Liver (tissue), 9 donors: ENCODE measurements around the gene MRPL19. TPM values are rescaled to one million over a fixed set of nuclear protein-coding genes. Genes with fewer than 3 reads are reported as not detected.

Source experiments
- DNase-seq: peaks from one replicate; pipeline ENCODE4 v3.0.0-alpha.2; 2017; ENCODE audit warnings: low spot score
- H3K27ac ChIP-seq, 2 donors: one replicate each; pipeline ENCODE4 v1.7.0; 2013; ENCODE audit warnings: inconsistent platforms in 2 of 2, low read length in 2 of 2, control low read depth in 1 of 2, low read depth in 1 of 2, mild to moderate bottlenecking in 1 of 2
- H3K27me3 ChIP-seq, 4 donors: one replicate each; pipeline versions ENCODE4 v1.6.1 to v1.7.0; 2013; ENCODE audit warnings: low read length in 3 of 4, inconsistent platforms in 1 of 4, mild to moderate bottlenecking in 1 of 4, moderate library complexity in 1 of 4; ENCODE audit not compliant: control insufficient read depth in 4 of 4, insufficient read depth in 4 of 4
- H3K36me3 ChIP-seq, 4 donors: one replicate each; pipeline versions ENCODE4 v1.6.1 to v1.7.0; 2013; ENCODE audit warnings: low read length in 3 of 4, mild to moderate bottlenecking in 3 of 4, low read depth in 1 of 4, moderate library complexity in 1 of 4; ENCODE audit not compliant: control insufficient read depth in 4 of 4, insufficient read depth in 3 of 4
- H3K4me1 ChIP-seq, 4 donors: one replicate each; pipeline versions ENCODE4 v1.6.1 to v1.7.0; 2013; ENCODE audit warnings: low read length in 3 of 4, mild to moderate bottlenecking in 3 of 4, moderate library complexity in 1 of 4; ENCODE audit not compliant: control insufficient read depth in 4 of 4, insufficient read depth in 4 of 4
- H3K4me3 ChIP-seq, 3 donors: one replicate each; pipeline versions ENCODE4 v1.6.1 to v1.7.0; 2013; ENCODE audit warnings: low read length in 3 of 3, control low read depth in 1 of 3, low read depth in 1 of 3, mild to moderate bottlenecking in 1 of 3
- H3K9ac ChIP-seq, 2 donors: one replicate each; pipeline ENCODE4 v1.7.0; 2013; ENCODE audit warnings: low read length in 2 of 2, mild to moderate bottlenecking in 2 of 2, moderate library complexity in 2 of 2, control low read depth in 1 of 2, low read depth in 1 of 2
- H3K9me3 ChIP-seq, 4 donors: one replicate each; pipeline versions ENCODE4 v1.6.1 to v1.7.0; 2013; ENCODE audit warnings: low read length in 3 of 4; ENCODE audit not compliant: control insufficient read depth in 4 of 4
- EGR1 ChIP-seq, 2 donors: IDR thresholded peaks; 2 replicates each; pipeline ENCODE4 v1.6.1; 2016 to 2018; ENCODE audit warnings: antibody characterized with exemption in 2 of 2, low read depth in 2 of 2
- FOXA1 ChIP-seq: IDR thresholded peaks from 2 replicates; pipeline ENCODE4 v1.6.1; 2016; ENCODE audit warnings: antibody characterized with exemption
- FOXA2 ChIP-seq: IDR thresholded peaks from 2 replicates; pipeline ENCODE4 v1.6.1; 2016; ENCODE audit warnings: antibody characterized with exemption
- GABPA ChIP-seq, 2 donors: IDR thresholded peaks in 1 of 2; conservative IDR thresholded peaks in 1 of 2; 2 replicates each; pipeline ENCODE4 v1.6.1; 2016; ENCODE audit warnings: antibody characterized with exemption in 2 of 2, mild to moderate bottlenecking in 1 of 2, moderate library complexity in 1 of 2
- HNF4A ChIP-seq, 2 donors: conservative IDR thresholded peaks; 2 replicates each; pipeline ENCODE4 v1.6.1; 2016; ENCODE audit warnings: antibody characterized with exemption in 2 of 2, mild to moderate bottlenecking in 2 of 2
- HNF4G ChIP-seq: IDR thresholded peaks from 2 replicates; pipeline ENCODE4 v1.6.1; 2016; ENCODE audit warnings: antibody characterized with exemption
- JUND ChIP-seq, 2 donors: IDR thresholded peaks; 2 replicates each; pipeline ENCODE4 v1.6.1; 2016; ENCODE audit warnings: antibody characterized with exemption in 2 of 2
- NR2F2 ChIP-seq: IDR thresholded peaks from 2 replicates; pipeline ENCODE4 v1.6.1; 2016; ENCODE audit warnings: antibody characterized with exemption
- RAD21 ChIP-seq, 2 donors: IDR thresholded peaks; 2 replicates each; pipeline ENCODE4 v1.6.1; 2016; ENCODE audit warnings: antibody characterized with exemption in 2 of 2, mild to moderate bottlenecking in 2 of 2
- RXRA ChIP-seq, 2 donors: IDR thresholded peaks; 2 replicates each; pipeline ENCODE4 v1.6.1; 2017 to 2018; ENCODE audit warnings: antibody characterized with exemption in 2 of 2, mild to moderate bottlenecking in 1 of 2
- SP1 ChIP-seq: IDR thresholded peaks from 2 replicates; pipeline ENCODE4 v1.6.1; 2018; ENCODE audit warnings: antibody characterized with exemption, mild to moderate bottlenecking
- TAF1 ChIP-seq: conservative IDR thresholded peaks from 2 replicates; pipeline ENCODE4 v1.6.1; 2016; ENCODE audit warnings: antibody characterized with exemption, mild to moderate bottlenecking
- YY1 ChIP-seq: IDR thresholded peaks from 2 replicates; pipeline ENCODE4 v1.6.1; 2016; ENCODE audit warnings: antibody characterized with exemption, mild to moderate bottlenecking
- WGBS: extraction: QIAGEN DNeasy Blood & Tissue Kit; methylation state at CpG from one replicate; pipeline ENCODE4 v1.1.7; 2013; 5-methylcytosine and 5-hydroxymethylcytosine counted together
- polyA plus RNA-seq, 2 donors: library from polyadenylated mRNA; stranded (reverse) in 1 of 2; unstranded in 1 of 2; fragments of 200-250 nt in 1 of 2; fragments of >200 nt in 1 of 2; fragmentation: Nextera tagmentation in 1 of 2; extraction: Ambion mirVana in 1 of 2; gene quantifications; one replicate each; pipeline versions ENCODE4 v1.2.1 to v1.2.3, GENCODE V29; 2013 to 2015
- total RNA-seq, 2 donors: library from RNA; depleted of rRNA; stranded (reverse); fragments of >200 nt; gene quantifications; one replicate each; pipeline ENCODE4 v1.2.3, GENCODE V29; 2014
- TF ChIP-seq, protein P1 (sequence below): IDR thresholded peaks from 2 replicates; pipeline ENCODE4 v1.6.1; 2016; ENCODE audit warnings: antibody characterized with exemption
- TF ChIP-seq, protein P2 (sequence below): fragments of 150-350 bp; IDR thresholded peaks from 2 replicates; pipeline ENCODE4 v1.5.1; 2017; ENCODE audit warnings: improper control_type of control experiment, low read depth, low read length; ENCODE audit not compliant: missing input control
- TF ChIP-seq, protein P3 (sequence below): IDR thresholded peaks from 2 replicates; pipeline ENCODE4 v1.6.1; 2016; ENCODE audit warnings: antibody characterized with exemption
- TF ChIP-seq, protein P4 (sequence below): IDR thresholded peaks from 2 replicates; pipeline ENCODE4 v1.6.1; 2016; ENCODE audit warnings: antibody characterized with exemption, mild to moderate bottlenecking
- TF ChIP-seq, protein P5 (sequence below): IDR thresholded peaks from 2 replicates; pipeline ENCODE4 v1.6.1; 2016; ENCODE audit warnings: antibody characterized with exemption
- donor health status: healthy.
- donor health status: healthy.
- donor health status: healthy.
- donor health status: healthy.
- donor health status: healthy.

The MRPL19 gene
- total and polyA plus RNA-seq, 4 donors, result 34.8 to 58.5 (median 42.6) TPM

DNA sequence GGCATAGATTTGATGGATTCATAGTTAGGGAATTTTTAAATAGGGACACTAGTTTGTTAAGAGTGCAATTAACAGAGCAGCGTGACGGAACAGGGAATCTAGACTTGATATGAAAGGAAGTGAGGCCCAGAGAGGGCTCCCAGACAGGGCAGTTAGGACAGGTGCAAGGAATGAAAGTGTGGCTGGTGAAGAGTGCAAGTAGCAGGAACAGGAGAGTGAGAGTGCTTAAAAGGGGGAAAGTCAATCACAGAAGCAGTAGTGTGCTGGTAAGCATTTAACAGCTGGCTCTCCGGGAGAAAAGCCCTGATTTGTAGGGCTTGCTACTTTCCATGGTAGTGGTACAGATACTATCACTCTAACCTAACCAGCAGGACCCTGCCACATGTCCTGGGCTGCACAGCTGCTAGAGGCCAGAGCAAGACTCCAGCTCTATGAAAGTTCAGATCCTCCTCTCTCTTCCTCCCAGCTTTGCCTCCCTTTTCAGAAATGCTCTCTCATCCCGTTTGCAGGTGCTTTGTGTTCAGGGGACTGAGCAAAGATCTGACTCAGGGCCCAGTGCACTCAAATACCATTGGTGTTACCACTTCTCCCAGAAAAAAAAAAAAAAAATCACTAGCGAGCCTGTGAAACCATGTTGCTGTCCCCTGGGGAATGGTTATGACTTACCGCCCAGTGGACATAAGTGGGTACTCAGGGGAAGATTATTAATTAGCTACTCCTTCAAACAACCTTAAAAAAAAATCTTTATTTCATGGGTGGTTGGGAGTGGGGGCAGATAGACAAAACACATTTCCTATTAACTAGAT is 82.2 kb downstream of the MRPL19 start:
- no peak overlapping the region for H3K4me3 ChIP-seq
- no peaks in the 10 kb centered on the region for H3K27me3 ChIP-seq
- no peaks in the 10 kb centered on the region for H3K4me1 ChIP-seq
- H3K9ac ChIP-seq, result no peak overlapping the region
- H3K36me3 ChIP-seq, result no peaks in the 10 kb centered on the region
- H3K27ac ChIP-seq, result no peak overlapping the region
- TF ChIP-seq EGR1 (IDR thresholded peaks at IDR 0.05; ENCODE audit: low read depth in 2 of 2) (no peak), HNF4A (conservative IDR thresholded peaks at IDR 0.05) (no peak), SP1 (no peak), GABPA (IDR thresholded peaks at IDR 0.05 in 1 of 2, conservative IDR thresholded peaks at IDR 0.05 in 1 of 2) (no peak), RXRA (IDR thresholded peaks at IDR 0.05) (no peak), FOXA1 (no peak), FOXA2 (no peak), YY1 (no peak), HNF4G (no peak), NR2F2 (no peak), RAD21 (IDR thresholded peaks at IDR 0.05) (no peak), TAF1 (no peak), JUND (IDR thresholded peaks at IDR 0.05) (no peak)
- TF ChIP-seq, protein P1, sequence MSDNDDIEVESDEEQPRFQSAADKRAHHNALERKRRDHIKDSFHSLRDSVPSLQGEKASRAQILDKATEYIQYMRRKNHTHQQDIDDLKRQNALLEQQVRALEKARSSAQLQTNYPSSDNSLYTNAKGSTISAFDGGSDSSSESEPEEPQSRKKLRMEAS, result no peak
- TF ChIP-seq, protein P2, sequence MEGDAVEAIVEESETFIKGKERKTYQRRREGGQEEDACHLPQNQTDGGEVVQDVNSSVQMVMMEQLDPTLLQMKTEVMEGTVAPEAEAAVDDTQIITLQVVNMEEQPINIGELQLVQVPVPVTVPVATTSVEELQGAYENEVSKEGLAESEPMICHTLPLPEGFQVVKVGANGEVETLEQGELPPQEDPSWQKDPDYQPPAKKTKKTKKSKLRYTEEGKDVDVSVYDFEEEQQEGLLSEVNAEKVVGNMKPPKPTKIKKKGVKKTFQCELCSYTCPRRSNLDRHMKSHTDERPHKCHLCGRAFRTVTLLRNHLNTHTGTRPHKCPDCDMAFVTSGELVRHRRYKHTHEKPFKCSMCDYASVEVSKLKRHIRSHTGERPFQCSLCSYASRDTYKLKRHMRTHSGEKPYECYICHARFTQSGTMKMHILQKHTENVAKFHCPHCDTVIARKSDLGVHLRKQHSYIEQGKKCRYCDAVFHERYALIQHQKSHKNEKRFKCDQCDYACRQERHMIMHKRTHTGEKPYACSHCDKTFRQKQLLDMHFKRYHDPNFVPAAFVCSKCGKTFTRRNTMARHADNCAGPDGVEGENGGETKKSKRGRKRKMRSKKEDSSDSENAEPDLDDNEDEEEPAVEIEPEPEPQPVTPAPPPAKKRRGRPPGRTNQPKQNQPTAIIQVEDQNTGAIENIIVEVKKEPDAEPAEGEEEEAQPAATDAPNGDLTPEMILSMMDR, result no peak
- TF ChIP-seq, protein P3, sequence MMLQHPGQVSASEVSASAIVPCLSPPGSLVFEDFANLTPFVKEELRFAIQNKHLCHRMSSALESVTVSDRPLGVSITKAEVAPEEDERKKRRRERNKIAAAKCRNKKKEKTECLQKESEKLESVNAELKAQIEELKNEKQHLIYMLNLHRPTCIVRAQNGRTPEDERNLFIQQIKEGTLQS, result no peak
- TF ChIP-seq, protein P4, sequence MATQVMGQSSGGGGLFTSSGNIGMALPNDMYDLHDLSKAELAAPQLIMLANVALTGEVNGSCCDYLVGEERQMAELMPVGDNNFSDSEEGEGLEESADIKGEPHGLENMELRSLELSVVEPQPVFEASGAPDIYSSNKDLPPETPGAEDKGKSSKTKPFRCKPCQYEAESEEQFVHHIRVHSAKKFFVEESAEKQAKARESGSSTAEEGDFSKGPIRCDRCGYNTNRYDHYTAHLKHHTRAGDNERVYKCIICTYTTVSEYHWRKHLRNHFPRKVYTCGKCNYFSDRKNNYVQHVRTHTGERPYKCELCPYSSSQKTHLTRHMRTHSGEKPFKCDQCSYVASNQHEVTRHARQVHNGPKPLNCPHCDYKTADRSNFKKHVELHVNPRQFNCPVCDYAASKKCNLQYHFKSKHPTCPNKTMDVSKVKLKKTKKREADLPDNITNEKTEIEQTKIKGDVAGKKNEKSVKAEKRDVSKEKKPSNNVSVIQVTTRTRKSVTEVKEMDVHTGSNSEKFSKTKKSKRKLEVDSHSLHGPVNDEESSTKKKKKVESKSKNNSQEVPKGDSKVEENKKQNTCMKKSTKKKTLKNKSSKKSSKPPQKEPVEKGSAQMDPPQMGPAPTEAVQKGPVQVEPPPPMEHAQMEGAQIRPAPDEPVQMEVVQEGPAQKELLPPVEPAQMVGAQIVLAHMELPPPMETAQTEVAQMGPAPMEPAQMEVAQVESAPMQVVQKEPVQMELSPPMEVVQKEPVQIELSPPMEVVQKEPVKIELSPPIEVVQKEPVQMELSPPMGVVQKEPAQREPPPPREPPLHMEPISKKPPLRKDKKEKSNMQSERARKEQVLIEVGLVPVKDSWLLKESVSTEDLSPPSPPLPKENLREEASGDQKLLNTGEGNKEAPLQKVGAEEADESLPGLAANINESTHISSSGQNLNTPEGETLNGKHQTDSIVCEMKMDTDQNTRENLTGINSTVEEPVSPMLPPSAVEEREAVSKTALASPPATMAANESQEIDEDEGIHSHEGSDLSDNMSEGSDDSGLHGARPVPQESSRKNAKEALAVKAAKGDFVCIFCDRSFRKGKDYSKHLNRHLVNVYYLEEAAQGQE, result no peak
- TF ChIP-seq, protein P5, sequence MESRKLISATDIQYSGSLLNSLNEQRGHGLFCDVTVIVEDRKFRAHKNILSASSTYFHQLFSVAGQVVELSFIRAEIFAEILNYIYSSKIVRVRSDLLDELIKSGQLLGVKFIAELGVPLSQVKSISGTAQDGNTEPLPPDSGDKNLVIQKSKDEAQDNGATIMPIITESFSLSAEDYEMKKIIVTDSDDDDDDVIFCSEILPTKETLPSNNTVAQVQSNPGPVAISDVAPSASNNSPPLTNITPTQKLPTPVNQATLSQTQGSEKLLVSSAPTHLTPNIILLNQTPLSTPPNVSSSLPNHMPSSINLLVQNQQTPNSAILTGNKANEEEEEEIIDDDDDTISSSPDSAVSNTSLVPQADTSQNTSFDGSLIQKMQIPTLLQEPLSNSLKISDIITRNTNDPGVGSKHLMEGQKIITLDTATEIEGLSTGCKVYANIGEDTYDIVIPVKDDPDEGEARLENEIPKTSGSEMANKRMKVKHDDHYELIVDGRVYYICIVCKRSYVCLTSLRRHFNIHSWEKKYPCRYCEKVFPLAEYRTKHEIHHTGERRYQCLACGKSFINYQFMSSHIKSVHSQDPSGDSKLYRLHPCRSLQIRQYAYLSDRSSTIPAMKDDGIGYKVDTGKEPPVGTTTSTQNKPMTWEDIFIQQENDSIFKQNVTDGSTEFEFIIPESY, result no peak
- WGBS, result 89% methylated on average over 6 of the region's 6 CpGs
- no peak for DNase-seq
- no peaks in the 10 kb centered on the region for H3K9me3 ChIP-seq
